HepG2 (cell line): ENCODE data around the gene ANKRD62. TPM values are rescaled to one million over a fixed set of nuclear protein-coding genes. Genes with fewer than 3 reads are reported as not detected.

ENCODE experiments used
- CENPX ChIP-seq: sonication (generic); formaldehyde crosslinking; IDR thresholded peaks from 2 replicates; pipeline ENCODE4 v1.9.0; 2021; ENCODE audit warnings: mild to moderate bottlenecking, missing genetic modification reagents, moderate library complexity
- ELF3 ChIP-seq: IDR thresholded peaks from 2 replicates; pipeline ENCODE4 v1.6.1; 2016; ENCODE audit warnings: missing genetic modification reagents, missing compliant biosample characterization
- HNF4A ChIP-seq: sonication (generic); formaldehyde crosslinking; IDR thresholded peaks from 2 replicates; pipeline ENCODE4 v1.4.0; 2020; ENCODE audit warnings: missing genetic modification reagents
- KDM5B ChIP-seq: sonication (generic); formaldehyde crosslinking; IDR thresholded peaks from 2 replicates; pipeline ENCODE4 v1.4.0; 2020; ENCODE audit warnings: missing genetic modification reagents, mild to moderate bottlenecking, borderline replicate concordance
- NCOA1 ChIP-seq: sonication (generic); formaldehyde crosslinking; IDR thresholded peaks from 2 replicates; pipeline ENCODE4 v1.9.0; 2021; ENCODE audit warnings: missing genetic modification reagents
- NFIB ChIP-seq: sonication (generic); formaldehyde crosslinking; IDR thresholded peaks from 2 replicates; pipeline ENCODE4 v1.9.0; 2021; ENCODE audit warnings: missing genetic modification reagents, mild to moderate bottlenecking, borderline replicate concordance
- SRF ChIP-seq: IDR thresholded peaks from 2 replicates; pipeline ENCODE4 v1.6.1; 2011; ENCODE audit warnings: mild to moderate bottlenecking, low read depth, low read length, moderate library complexity
- TP53 ChIP-seq: sonication (generic); formaldehyde crosslinking; conservative IDR thresholded peaks from 2 replicates; pipeline ENCODE4 v1.4.0; 2020; ENCODE audit warnings: missing genetic modification reagents
- ZNF30 ChIP-seq: sonication (generic); formaldehyde crosslinking; IDR thresholded peaks from 2 replicates; pipeline ENCODE4 v1.5.0; 2020; ENCODE audit warnings: mild to moderate bottlenecking, missing genetic modification reagents
- ZNF354B ChIP-seq: sonication (generic); formaldehyde crosslinking; IDR thresholded peaks from 2 replicates; pipeline ENCODE4 v1.8.0; 2022; ENCODE audit warnings: mild to moderate bottlenecking, missing genetic modification reagents
- ZNF83 ChIP-seq: sonication (generic); formaldehyde crosslinking; IDR thresholded peaks from 2 replicates; pipeline ENCODE4 v1.4.0; 2020; ENCODE audit warnings: missing genetic modification reagents, mild to moderate bottlenecking, borderline replicate concordance
- polyA plus RNA-seq, 8 experiments: library from polyadenylated mRNA; depleted of rRNA in 3 of 8; stranded (reverse) in 7 of 8; unstranded in 1 of 8; fragments of >200 nt; fragmentation: Illumina TruSeq in 4 of 8; extraction: Trizol in 4 of 8; gene quantifications; 2 replicates each; pipeline versions ENCODE4 v1.2.1 to v1.2.3, GENCODE V29; 2011 to 2016; ENCODE audit warnings: low read depth in 4 of 8, missing spikeins in 1 of 8, mixed read lengths in 1 of 8; ENCODE audit not compliant: insufficient read depth in 1 of 8
- total RNA-seq, 5 experiments: library from RNA; depleted of rRNA; stranded (reverse); fragments of >200 nt; fragmentation: Illumina TruSeq; extraction: Trizol; gene quantifications; 2 replicates each; pipeline ENCODE4 v1.2.3, GENCODE V29; 2016; ENCODE audit warnings: low read depth in 1 of 5
- TF ChIP-seq, protein P1 (sequence below): sonication (generic); formaldehyde crosslinking; conservative IDR thresholded peaks from 2 replicates; pipeline ENCODE4 v1.8.1; 2023; ENCODE audit warnings: missing genetic modification reagents
- TF ChIP-seq, protein P2 (sequence below): sonication (generic); formaldehyde crosslinking; IDR thresholded peaks from 2 replicates; pipeline ENCODE4; 2020; ENCODE audit warnings: missing genetic modification reagents, mild to moderate bottlenecking, borderline replicate concordance
- TF ChIP-seq, protein P3 (sequence below): sonication (generic); formaldehyde crosslinking; IDR thresholded peaks from 2 replicates; pipeline ENCODE4 v1.4.0; 2020; ENCODE audit warnings: missing genetic modification reagents
- TF ChIP-seq, protein P4 (sequence below): sonication (generic); formaldehyde crosslinking; IDR thresholded peaks from 2 replicates; pipeline ENCODE4 v1.5.0; 2020; ENCODE audit warnings: missing genetic modification reagents, mild to moderate bottlenecking, borderline replicate concordance
- TF ChIP-seq, protein P5 (sequence below): sonication (generic); formaldehyde crosslinking; IDR thresholded peaks from 2 replicates; pipeline ENCODE4 v1.4.0; 2020; ENCODE audit warnings: missing genetic modification reagents
- TF ChIP-seq, protein P6 (sequence below): sonication (generic); formaldehyde crosslinking; IDR thresholded peaks from 2 replicates; pipeline ENCODE4 v1.8.1; 2023; ENCODE audit warnings: mild to moderate bottlenecking, missing genetic modification reagents

The ANKRD62 gene
- total and polyA plus RNA-seq, 2 of the 13 experiments (the other 11 are each of a cell fraction or from before 2014, with no cell fraction given), result not detected

DNA sequence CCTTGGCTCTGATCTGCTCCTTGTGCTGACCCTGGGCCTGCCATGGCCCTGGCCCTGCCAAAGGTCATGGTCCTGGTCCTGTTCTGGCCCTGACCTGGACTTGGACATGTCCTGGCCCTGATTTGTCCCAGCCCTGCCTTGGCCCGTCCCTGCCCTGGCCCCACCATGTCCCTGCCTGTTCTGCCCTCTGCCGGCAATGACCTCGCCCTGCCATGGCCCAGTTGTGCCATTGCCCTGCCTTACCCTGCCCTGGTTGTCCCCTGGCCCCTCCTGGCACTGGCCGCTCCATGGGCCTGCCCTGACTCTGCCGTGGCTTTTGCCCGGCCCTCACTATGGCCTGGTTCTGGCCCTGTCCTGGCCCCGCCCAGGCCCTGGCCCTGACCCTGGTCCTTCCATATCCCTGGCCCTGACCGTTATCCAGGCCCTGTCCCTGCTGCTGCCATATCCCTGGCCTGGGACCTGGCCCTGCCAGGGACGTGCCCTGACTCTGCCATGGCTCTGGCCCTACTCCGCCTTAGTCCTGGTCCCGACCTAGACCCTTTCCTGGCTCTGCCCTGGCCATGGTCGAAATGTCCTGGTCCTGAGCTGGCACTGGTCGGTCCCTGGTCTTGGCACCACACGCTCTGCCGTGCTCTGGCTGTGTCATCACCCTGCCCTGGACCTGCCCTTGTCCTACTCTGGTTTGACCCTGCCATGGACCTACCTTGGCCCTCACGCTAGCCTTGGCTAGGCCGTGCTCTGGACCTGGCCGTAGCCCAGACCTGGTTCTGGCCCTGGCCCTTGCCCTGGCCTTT is 6.8 kb upstream of the ANKRD62 start (continued):
- TF ChIP-seq, protein P1, sequence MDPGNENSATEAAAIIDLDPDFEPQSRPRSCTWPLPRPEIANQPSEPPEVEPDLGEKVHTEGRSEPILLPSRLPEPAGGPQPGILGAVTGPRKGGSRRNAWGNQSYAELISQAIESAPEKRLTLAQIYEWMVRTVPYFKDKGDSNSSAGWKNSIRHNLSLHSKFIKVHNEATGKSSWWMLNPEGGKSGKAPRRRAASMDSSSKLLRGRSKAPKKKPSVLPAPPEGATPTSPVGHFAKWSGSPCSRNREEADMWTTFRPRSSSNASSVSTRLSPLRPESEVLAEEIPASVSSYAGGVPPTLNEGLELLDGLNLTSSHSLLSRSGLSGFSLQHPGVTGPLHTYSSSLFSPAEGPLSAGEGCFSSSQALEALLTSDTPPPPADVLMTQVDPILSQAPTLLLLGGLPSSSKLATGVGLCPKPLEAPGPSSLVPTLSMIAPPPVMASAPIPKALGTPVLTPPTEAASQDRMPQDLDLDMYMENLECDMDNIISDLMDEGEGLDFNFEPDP (CRISPR knock-in tag), result no peak
- TF ChIP-seq, protein P2, sequence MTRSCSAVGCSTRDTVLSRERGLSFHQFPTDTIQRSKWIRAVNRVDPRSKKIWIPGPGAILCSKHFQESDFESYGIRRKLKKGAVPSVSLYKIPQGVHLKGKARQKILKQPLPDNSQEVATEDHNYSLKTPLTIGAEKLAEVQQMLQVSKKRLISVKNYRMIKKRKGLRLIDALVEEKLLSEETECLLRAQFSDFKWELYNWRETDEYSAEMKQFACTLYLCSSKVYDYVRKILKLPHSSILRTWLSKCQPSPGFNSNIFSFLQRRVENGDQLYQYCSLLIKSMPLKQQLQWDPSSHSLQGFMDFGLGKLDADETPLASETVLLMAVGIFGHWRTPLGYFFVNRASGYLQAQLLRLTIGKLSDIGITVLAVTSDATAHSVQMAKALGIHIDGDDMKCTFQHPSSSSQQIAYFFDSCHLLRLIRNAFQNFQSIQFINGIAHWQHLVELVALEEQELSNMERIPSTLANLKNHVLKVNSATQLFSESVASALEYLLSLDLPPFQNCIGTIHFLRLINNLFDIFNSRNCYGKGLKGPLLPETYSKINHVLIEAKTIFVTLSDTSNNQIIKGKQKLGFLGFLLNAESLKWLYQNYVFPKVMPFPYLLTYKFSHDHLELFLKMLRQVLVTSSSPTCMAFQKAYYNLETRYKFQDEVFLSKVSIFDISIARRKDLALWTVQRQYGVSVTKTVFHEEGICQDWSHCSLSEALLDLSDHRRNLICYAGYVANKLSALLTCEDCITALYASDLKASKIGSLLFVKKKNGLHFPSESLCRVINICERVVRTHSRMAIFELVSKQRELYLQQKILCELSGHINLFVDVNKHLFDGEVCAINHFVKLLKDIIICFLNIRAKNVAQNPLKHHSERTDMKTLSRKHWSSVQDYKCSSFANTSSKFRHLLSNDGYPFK (CRISPR knock-in tag), result no peak
- TF ChIP-seq, protein P3, sequence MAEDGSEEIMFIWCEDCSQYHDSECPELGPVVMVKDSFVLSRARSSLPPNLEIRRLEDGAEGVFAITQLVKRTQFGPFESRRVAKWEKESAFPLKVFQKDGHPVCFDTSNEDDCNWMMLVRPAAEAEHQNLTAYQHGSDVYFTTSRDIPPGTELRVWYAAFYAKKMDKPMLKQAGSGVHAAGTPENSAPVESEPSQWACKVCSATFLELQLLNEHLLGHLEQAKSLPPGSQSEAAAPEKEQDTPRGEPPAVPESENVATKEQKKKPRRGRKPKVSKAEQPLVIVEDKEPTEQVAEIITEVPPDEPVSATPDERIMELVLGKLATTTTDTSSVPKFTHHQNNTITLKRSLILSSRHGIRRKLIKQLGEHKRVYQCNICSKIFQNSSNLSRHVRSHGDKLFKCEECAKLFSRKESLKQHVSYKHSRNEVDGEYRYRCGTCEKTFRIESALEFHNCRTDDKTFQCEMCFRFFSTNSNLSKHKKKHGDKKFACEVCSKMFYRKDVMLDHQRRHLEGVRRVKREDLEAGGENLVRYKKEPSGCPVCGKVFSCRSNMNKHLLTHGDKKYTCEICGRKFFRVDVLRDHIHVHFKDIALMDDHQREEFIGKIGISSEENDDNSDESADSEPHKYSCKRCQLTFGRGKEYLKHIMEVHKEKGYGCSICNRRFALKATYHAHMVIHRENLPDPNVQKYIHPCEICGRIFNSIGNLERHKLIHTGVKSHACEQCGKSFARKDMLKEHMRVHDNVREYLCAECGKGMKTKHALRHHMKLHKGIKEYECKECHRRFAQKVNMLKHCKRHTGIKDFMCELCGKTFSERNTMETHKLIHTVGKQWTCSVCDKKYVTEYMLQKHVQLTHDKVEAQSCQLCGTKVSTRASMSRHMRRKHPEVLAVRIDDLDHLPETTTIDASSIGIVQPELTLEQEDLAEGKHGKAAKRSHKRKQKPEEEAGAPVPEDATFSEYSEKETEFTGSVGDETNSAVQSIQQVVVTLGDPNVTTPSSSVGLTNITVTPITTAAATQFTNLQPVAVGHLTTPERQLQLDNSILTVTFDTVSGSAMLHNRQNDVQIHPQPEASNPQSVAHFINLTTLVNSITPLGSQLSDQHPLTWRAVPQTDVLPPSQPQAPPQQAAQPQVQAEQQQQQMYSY (CRISPR knock-in tag), result no peak
- no peak for TF ChIP-seq KDM5B (CRISPR knock-in tag)
- no peak for TF ChIP-seq ZNF354B
- TF ChIP-seq, protein P4, sequence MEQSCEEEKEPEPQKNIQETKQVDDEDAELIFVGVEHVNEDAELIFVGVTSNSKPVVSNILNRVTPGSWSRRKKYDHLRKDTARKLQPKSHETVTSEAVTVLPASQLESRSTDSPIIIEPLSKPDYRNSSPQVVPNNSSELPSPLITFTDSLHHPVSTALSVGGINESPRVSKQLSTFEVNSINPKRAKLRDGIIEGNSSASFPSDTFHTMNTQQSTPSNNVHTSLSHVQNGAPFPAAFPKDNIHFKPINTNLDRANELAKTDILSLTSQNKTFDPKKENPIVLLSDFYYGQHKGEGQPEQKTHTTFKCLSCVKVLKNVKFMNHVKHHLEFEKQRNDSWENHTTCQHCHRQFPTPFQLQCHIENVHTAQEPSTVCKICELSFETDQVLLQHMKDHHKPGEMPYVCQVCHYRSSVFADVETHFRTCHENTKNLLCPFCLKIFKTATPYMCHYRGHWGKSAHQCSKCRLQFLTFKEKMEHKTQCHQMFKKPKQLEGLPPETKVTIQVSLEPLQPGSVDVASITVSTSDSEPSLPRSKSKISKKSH (CRISPR knock-in tag), result 0 out of 2 replicates have a peak, but pooled peaks have one; percentile 60
- TF ChIP-seq NCOA1, result no peak
- TF ChIP-seq CENPX, result no peak
- peak; percentile 21; the same call in 1 of the 2 replicates for TF ChIP-seq HNF4A (CRISPR knock-in tag)
- TF ChIP-seq, protein P5, sequence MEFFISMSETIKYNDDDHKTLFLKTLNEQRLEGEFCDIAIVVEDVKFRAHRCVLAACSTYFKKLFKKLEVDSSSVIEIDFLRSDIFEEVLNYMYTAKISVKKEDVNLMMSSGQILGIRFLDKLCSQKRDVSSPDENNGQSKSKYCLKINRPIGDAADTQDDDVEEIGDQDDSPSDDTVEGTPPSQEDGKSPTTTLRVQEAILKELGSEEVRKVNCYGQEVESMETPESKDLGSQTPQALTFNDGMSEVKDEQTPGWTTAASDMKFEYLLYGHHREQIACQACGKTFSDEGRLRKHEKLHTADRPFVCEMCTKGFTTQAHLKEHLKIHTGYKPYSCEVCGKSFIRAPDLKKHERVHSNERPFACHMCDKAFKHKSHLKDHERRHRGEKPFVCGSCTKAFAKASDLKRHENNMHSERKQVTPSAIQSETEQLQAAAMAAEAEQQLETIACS (CRISPR knock-in tag), result no peak
- TF ChIP-seq ELF3, result no peak
- TF ChIP-seq TP53 (CRISPR knock-in tag), result no peak
- TF ChIP-seq ZNF83, result no peak
- no peak for TF ChIP-seq NFIB (CRISPR knock-in tag)
- TF ChIP-seq, protein P6, sequence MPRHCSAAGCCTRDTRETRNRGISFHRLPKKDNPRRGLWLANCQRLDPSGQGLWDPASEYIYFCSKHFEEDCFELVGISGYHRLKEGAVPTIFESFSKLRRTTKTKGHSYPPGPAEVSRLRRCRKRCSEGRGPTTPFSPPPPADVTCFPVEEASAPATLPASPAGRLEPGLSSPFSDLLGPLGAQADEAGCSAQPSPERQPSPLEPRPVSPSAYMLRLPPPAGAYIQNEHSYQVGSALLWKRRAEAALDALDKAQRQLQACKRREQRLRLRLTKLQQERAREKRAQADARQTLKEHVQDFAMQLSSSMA (CRISPR knock-in tag), result no peak
- no peak for TF ChIP-seq ZNF30 (CRISPR knock-in tag)
- no peak for TF ChIP-seq SRF
